Duodenal mucosa (tissue), 2 donors: ENCODE data around the gene OXA1L.
"Not testable (repeated sequence)": the region's sequence is repeated elsewhere in the genome, so short reads cannot be mapped to it uniquely, and the experiment has no call there.

Source experiments
- H3K27ac ChIP-seq: one replicate; pipeline ENCODE4 v1.7.0; 2013; ENCODE audit warnings: low read depth, low read length
- H3K27me3 ChIP-seq, 2 donors: one replicate each; pipeline ENCODE4 v1.7.0; 2013; ENCODE audit warnings: low read length in 2 of 2, control low read depth in 1 of 2; ENCODE audit not compliant: insufficient read depth in 2 of 2, control insufficient read depth in 1 of 2
- H3K36me3 ChIP-seq, 2 donors: one replicate each; pipeline ENCODE4 v1.7.0; 2013; ENCODE audit warnings: low read length in 2 of 2, control low read depth in 1 of 2; ENCODE audit not compliant: insufficient read depth in 2 of 2, control insufficient read depth in 1 of 2
- H3K4me1 ChIP-seq, 2 donors: one replicate each; pipeline ENCODE4 v1.7.0; 2013; ENCODE audit warnings: low read length in 2 of 2, control low read depth in 1 of 2; ENCODE audit not compliant: insufficient read depth in 2 of 2, control insufficient read depth in 1 of 2
- H3K4me3 ChIP-seq, 2 donors: one replicate each; pipeline ENCODE4 v1.7.0; 2013; ENCODE audit warnings: low read length in 2 of 2, low read depth in 1 of 2
- H3K9ac ChIP-seq, 2 donors: one replicate each; pipeline ENCODE4 v1.7.0; 2013; ENCODE audit warnings: low read length in 2 of 2, low read depth in 1 of 2
- H3K9me3 ChIP-seq, 2 donors: one replicate each; pipeline ENCODE4 v1.7.0; 2013; ENCODE audit warnings: low read length in 2 of 2, control low read depth in 1 of 2; ENCODE audit not compliant: control insufficient read depth in 1 of 2

Gene OXA1L

GRCh38 chr14:22736384-22736783 lies 30.1 kb upstream of the OXA1L start:
- not testable (repeated sequence) for H3K27me3 ChIP-seq, H3K27ac ChIP-seq, H3K4me1 ChIP-seq, H3K36me3 ChIP-seq, H3K9ac ChIP-seq, H3K9me3 ChIP-seq, H3K4me3 ChIP-seq

GRCh38 chr14:22737052-22737451 lies 29.4 kb upstream of the OXA1L start:
- no peaks in the 10 kb centered on the region for H3K9me3 ChIP-seq
- no peak overlapping the region for H3K27ac ChIP-seq
- no peaks in the 10 kb centered on the region for H3K27me3 ChIP-seq
- H3K4me3 ChIP-seq: no peak overlapping the region
- H3K4me1 ChIP-seq: peaks cover 0 to 10% of the 10 kb centered on the region in 2 donors
- H3K36me3 ChIP-seq: no peaks in the 10 kb centered on the region
- H3K9ac ChIP-seq: no peak overlapping the region

- peaks cover 0 to 10% of the 10 kb centered on the region in 2 donors for H3K4me1 ChIP-seq
- H3K36me3 ChIP-seq: no peaks in the 10 kb centered on the region
- no peak overlapping the region for H3K27ac ChIP-seq
Measured at GRCh38 chr14:22739423-22739822, 27.1 kb upstream of the OXA1L start.

GRCh38 chr14:22740020-22740419 lies 26.5 kb upstream of the OXA1L start:
- H3K9ac ChIP-seq: no peak overlapping the region
- no peaks in the 10 kb centered on the region for H3K27me3 ChIP-seq
- no peak overlapping the region for H3K4me3 ChIP-seq
- H3K4me1 ChIP-seq: peaks cover 0 to 10% of the 10 kb centered on the region in 2 donors
- no peaks in the 10 kb centered on the region for H3K36me3 ChIP-seq
- no peak overlapping the region for H3K27ac ChIP-seq
- no peaks in the 10 kb centered on the region for H3K9me3 ChIP-seq

More at GRCh38 chr14:22739423-22739822, 27.1 kb upstream of the OXA1L start:
- no peak overlapping the region for H3K4me3 ChIP-seq
- no peak overlapping the region for H3K9ac ChIP-seq
- no peaks in the 10 kb centered on the region for H3K27me3 ChIP-seq
- no peaks in the 10 kb centered on the region for H3K9me3 ChIP-seq

- Histone ChIP-seq H3K36me3 (no peaks in the 10 kb centered on the region), H3K9ac (no peak overlapping the region), H3K27me3 (no peaks in the 10 kb centered on the region), H3K4me3 (no peak overlapping the region), H3K27ac (no peak overlapping the region), H3K9me3 (no peaks in the 10 kb centered on the region), H3K4me1 (peaks cover 0 to 3% of the 10 kb centered on the region in 2 donors)
Measured at GRCh38 chr14:22747769-22748168, 18.7 kb upstream of the OXA1L start.

GRCh38 chr14:22748206-22748605 lies 18.3 kb upstream of the OXA1L start:
- no peak overlapping the region for H3K27ac ChIP-seq
- peaks cover 0 to 3% of the 10 kb centered on the region in 2 donors for H3K4me1 ChIP-seq
- no peak overlapping the region for H3K9ac ChIP-seq
- H3K4me3 ChIP-seq: no peak overlapping the region
- no peaks in the 10 kb centered on the region for H3K9me3 ChIP-seq
- H3K27me3 ChIP-seq: no peaks in the 10 kb centered on the region
- H3K36me3 ChIP-seq: no peaks in the 10 kb centered on the region

- Histone ChIP-seq H3K27me3 (no peaks in the 10 kb centered on the region), H3K4me1 (peaks cover 0 to 3% of the 10 kb centered on the region in 2 donors), H3K9me3 (no peaks in the 10 kb centered on the region), H3K9ac (no peak overlapping the region), H3K27ac (no peak overlapping the region), H3K4me3 (no peak overlapping the region), H3K36me3 (no peaks in the 10 kb centered on the region)
Measured at GRCh38 chr14:22748631-22749068, 17.8 kb upstream of the OXA1L start.

GRCh38 chr14:22752422-22752821 lies 14.1 kb upstream of the OXA1L start:
- Histone ChIP-seq H3K27ac (no peak overlapping the region), H3K9me3 (no peaks in the 10 kb centered on the region), H3K27me3 (no peaks in the 10 kb centered on the region), H3K4me1 (peaks cover 0 to 3% of the 10 kb centered on the region in 2 donors), H3K36me3 (no peaks in the 10 kb centered on the region), H3K9ac (no peak overlapping the region), H3K4me3 (no peak overlapping the region)

GRCh38 chr14:22753586-22753985 lies 12.9 kb upstream of the OXA1L start:
- no peak overlapping the region for H3K4me3 ChIP-seq
- H3K27me3 ChIP-seq: no peaks in the 10 kb centered on the region
- H3K4me1 ChIP-seq: no peaks in the 10 kb centered on the region
- H3K27ac ChIP-seq: no peak overlapping the region
- no peak overlapping the region for H3K9ac ChIP-seq
- no peaks in the 10 kb centered on the region for H3K36me3 ChIP-seq
- no peaks in the 10 kb centered on the region for H3K9me3 ChIP-seq

- H3K4me3 ChIP-seq, H3K36me3 ChIP-seq, H3K27ac ChIP-seq, H3K9ac ChIP-seq, H3K9me3 ChIP-seq, H3K27me3 ChIP-seq, H3K4me1 ChIP-seq: not testable (repeated sequence)
Measured at GRCh38 chr14:22757972-22758650, 8.4 kb upstream of the OXA1L start.
